ENCODE results near the gene OAS1. TPM values are rescaled to one million over a fixed set of nuclear protein-coding genes. Genes with fewer than 3 reads are reported as not detected.

The OAS1 gene
- total RNA-seq (2014; rRNA removed; shearing (Covaris generic)), result 5.1 TPM in 2 replicates

DNA sequence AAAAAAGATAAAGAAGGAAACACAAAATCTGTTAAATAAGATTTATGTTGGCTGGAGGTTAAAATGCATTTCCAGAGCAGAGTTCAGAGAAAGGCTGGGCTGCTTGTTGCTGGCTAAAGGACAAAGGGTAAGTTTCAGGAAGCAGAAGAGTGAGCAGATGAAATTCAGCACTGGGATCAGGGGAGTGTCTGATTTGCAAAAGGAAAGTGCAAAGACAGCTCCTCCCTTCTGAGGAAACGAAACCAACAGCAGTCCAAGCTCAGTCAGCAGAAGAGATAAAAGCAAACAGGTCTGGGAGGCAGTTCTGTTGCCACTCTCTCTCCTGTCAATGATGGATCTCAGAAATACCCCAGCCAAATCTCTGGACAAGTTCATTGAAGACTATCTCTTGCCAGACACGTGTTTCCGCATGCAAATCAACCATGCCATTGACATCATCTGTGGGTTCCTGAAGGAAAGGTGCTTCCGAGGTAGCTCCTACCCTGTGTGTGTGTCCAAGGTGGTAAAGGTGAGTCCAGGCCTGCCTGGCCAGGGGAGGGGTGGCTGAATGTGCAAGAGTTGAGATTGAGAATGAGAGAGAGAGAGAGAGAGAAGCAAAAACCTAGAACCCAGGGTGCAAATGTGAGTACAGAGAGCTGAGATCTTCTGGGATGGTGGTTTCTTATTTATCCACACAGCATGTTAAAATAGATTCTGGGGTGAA is at the start of gene OAS1:
Gene OAS1 (plus strand): TSS at position 251 of the 703 bp plus-strand sequence. CDS start 78 bp downstream, at position 329.
- DNase-seq (ENCODE audit: low spot score), result peak; percentile 57

DNA sequence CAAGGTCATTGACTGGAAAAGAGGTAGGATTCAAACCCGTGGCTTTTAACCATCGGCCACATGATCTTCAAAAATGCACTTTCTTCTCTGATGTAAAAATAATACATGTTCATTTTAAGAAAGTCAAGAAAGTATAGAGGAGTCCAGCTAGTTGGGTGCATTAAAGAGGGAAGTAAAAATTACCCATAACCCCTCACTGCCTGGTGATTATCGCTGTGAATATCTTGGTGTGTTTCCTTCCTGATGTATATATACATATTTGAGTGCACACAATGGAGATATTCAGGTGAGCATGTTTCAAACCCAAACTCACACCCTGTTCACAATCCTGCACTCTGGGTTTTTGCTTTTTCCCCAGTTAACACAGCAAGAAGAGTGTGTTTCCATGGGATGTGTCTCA is 47.5 kb upstream of the OAS1 start:
- DNase-seq (ENCODE audit: low spot score), result no peak

DNA sequence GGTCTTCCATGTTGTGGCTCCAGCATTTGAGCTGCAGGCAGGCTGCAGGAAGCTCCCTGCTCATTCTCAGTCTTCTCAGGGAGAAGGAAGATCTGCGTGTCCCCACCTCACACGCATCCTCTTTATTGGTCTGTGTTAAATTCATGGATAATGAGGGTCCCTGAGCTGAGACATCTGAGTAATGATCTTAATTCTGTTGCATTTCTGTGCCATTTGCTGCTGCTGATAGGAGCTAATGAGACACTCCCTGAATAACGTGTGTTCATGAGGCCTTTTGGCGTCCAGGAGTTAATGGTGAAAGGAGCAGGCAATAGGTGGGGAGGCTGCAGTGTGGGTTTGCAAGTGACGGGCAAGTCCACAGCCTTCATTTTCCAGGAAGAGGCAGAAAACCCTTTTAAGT is 46.6 kb upstream of the OAS1 start:
- DNase-seq (ENCODE audit: low spot score), result no peak

DNA sequence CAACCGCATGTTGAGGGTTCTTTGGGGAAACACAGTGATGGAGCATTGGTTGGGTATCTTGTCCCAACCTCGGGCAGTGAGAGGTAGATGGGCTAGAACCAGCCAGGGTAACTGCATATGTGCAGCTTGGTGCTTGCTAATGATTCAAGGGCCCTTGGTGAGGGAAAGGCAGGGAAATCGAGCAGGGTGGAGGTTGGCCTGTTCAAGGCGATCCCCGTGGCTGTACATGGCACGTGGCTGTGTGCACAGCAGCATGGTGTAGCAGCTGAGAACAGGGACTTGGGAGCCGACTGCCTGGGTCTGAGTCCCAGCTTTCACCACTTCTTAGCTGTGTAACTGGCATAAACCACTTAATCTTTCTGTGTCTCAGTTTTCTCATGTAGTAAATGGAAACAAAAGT is 45.5 kb upstream of the OAS1 start:
- no peak for DNase-seq (ENCODE audit: low spot score)

DNA sequence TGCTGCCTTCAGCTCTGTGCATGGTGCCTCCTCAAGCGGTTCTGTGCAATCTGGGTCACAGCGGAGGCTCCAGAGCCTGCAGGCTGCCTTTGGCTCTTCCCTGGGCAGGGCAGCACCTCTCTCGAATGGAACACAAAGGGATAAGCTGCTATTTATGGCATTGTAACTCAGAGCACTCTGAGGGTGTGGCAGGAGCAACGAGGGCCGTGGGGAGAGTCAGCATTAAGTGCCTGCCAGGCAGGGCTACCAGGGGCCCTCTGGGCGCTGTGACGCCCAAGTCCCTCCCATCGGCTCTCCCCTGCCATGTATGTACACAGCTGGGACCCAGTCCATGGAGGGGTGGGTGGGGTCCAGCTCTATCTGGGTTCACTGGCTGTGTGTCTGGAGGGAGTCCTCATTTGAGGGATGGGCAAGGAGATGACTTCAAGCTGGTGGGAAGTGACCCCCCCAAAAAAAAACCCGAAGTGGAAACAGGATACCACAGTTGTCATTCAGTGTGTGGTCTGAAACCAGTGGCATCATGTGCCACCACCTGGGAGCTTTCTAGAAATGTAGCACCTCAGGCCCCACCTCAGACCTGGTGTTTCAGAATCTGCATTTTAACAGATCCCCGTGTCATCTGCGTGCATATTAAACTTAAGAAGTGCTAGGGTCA is 44.0 kb upstream of the OAS1 start:
- no peak for DNase-seq (ENCODE audit: low spot score)

DNA sequence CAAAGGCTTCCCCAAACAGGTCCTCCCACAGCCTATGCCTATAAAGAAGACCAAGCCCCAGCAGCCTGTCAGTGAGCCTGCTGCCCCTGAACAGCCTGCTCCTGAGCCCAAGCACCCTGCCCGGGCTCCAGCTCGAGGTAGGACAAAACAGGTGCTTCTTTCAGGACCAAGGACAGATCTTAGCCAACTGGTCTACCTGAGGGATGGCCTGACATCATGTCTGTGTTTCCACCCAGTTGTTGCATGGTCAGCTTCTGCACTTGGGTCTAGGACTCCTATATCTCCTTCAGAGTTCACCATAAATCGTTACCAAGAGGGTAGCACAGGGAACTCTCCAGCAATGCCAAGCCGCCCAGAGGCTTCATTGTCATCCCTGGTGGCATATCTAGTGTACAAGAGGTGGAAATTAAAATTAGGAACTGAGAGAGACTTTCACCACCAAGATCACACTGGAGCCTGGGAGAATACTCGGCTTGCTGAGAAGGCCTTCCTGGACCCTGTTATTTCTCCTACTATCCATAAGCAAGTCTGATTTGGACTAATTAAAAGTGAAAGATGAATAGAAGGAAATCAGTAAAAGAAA is 38.2 kb upstream of the OAS1 start:
- DNase-seq (ENCODE audit: low spot score), result no peak

DNA sequence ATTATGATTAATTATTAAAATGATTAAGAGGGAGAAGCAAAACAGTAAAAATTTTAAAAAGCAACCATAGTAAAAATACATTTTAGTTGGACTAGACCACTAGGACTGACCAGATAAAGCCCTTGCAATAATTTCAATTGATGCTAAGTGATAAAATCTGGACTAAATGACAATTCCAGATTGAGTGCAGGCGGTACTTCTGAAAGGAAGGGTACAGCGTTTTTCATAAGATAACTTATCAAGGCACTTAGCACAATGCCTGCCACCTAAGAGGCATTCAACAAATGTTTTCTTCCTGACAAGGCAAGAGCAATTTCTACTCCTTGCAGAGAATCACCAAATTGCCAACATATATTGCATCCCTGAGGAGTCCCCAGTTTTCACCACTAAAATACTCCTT is 37.7 kb upstream of the OAS1 start:
- no peak for DNase-seq (ENCODE audit: low spot score)

DNA sequence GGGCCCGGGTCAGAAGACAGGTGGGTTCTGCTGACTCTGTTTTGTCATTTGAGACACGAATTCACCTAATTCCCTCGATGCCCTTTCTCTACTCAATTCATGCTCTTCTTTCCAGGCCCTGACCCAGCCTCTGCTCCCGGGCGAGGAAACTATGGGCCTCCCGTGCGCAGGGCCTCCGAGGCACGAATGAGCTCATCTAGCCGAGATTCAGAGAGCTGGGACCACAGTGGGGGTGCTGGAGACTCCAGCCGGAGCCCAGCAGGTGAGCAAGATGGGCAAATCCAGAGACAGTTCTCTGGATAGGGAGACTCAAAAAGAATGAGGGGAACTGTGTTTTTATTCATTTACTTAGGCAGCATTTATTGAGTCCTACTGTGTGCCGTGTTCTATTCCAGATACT is 37.0 kb upstream of the OAS1 start:
- no peak for DNase-seq (ENCODE audit: low spot score)

DNA sequence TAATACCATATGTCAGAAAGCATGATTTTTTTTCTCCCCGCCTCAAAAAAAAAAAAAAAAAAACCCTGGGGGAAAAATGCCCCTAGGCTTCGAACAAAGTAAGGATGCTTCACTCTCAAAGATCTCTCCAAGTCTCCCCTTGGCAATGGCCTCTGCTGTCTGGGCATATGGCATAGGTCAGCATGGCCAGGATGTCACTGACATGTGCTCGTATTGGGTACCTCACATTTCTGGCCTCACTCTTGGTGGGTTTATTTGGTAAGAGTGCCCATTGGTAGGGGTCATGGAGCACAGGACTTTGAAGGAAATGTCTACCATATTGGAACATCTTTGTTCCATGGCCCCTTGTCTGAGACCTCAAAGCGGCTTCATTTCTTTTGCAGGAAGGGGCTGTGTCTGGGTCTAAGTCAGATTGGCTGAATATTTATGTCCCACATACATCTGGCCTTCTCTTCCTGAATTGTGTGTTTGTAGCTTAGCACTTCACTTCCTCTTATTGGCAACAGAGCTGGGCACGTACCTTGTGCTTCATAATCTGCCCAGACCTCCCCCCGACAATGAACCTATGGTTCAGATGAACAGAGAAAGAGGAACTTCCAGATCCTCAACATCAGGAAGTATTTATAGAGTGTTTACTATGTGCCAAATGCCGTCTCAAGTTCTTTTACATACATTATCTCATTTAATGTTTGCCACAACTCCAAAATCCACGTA is 36.3 kb upstream of the OAS1 start:
- no peak for DNase-seq (ENCODE audit: low spot score)

DNA sequence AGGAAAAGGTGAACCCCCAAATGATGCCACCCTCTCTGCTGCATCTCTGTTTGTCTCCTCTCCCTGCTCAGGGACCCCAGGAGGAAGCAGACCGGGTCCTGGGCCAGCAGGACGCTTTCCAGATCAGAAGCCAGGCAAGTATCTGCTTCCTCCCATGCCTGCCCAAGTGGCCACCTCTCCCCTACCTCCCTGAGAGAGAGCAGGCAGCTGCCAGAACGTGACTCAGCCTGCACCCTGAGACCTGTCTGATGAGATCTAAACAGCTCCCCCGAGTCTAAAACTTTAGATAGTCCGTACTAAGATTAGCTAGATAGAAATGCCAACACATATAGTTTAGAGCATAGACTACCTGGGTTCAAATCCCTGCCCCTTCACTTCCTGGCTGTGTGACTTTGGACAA is 31.2 kb upstream of the OAS1 start:
- no peak for DNase-seq (ENCODE audit: low spot score)

DNA sequence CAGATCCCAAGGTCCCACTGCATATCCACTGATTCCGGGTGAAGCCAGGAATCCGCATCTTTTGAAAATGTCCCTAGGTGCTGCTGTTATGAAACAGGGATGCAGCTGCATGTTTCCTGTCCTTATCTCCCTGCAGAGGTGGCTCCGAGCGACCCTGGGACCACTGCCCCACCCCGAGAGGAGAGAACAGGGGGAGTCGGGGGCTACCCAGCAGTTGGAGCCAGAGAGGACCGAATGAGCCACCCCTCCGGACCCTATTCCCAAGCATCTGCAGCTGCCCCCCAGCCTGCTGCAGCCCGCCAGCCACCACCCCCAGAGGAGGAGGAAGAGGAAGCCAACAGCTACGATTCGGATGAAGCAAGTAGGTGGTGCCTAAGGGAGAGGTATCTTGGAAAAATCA is 30.3 kb upstream of the OAS1 start:
- no peak for DNase-seq (ENCODE audit: low spot score)

DNA sequence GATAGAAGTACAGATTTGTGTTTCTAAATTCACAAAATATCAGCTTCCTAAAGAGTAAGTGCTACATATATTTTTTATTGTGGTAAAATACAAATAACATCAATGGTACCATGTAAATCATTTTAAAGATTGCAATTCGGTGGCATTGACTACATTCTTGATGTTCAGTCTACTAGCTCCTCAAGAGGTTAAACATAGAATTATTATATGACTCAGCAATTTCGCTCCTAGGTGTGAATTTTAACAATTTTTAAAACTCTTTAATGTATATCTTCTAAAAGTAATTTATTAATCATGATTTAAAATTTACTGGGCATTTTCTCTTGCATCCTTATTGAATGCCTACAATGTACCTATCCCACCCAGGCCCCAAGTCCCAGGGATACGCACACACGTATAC is 29.8 kb upstream of the OAS1 start:
- DNase-seq (ENCODE audit: low spot score), result no peak

DNA sequence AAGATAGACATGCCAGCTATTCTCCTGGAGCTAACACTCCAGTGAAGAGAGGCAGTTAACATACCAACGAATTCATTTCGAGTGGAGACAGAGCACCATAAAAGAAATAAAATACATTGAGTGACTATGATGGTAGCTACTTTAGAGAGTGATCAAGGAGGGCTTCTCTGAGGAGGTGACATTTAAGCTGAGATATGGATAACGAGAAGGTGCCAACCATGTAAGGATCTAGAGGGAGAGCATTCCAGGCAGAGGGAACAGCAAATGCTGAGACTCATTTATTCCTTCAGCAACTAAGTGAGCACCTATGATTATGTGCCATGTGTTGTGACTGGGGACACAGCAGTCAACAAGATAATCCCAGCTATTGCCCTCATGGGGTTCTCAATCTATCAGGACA is 28.3 kb upstream of the OAS1 start:
- no peak for DNase-seq (ENCODE audit: low spot score)

DNA sequence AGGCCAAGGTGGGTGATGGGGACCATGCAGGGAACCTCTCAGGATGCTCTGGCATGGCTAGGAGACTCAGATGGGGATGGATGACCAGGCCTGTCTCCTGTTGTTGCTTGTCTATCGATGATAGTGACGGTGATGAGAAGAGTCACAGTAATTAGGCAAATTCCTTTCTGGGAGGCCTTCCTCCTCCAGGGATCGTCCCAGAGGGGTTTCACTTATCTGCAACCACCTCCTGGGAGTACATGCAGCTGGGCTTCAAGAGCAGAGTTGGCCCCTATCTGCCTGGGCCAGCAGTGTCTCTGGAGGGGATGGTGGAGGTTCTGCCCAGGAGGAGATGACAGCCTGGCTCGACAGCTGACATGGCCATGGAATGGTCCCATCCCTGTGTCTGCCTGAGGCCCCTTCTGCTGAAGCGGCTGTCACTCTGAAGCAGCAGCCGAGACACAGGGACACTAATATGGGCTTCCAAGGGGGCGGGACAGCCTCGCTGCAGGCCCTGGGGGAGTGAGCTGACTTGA is 27.5 kb upstream of the OAS1 start:
- no peak for DNase-seq (ENCODE audit: low spot score)

DNA sequence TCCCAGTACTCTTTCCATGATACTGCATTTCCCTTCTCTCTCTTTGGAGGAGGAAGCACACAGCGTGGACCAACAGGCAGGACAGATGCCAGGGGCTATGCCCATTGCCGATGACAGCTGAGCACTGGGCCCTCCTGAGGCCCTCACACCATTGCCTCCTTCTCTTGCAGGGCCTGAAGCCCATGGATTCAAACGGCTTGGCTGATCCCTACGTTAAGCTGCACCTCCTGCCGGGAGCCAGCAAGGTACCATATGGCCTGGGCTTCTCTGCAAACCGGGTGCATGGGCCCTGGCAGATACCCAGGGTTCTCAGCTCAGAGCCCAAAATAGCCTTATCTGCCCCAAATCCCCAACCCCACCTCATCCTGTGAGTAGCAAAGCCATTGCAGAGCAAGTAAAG is 25.2 kb upstream of the OAS1 start:
- DNase-seq (ENCODE audit: low spot score), result no peak

DNA sequence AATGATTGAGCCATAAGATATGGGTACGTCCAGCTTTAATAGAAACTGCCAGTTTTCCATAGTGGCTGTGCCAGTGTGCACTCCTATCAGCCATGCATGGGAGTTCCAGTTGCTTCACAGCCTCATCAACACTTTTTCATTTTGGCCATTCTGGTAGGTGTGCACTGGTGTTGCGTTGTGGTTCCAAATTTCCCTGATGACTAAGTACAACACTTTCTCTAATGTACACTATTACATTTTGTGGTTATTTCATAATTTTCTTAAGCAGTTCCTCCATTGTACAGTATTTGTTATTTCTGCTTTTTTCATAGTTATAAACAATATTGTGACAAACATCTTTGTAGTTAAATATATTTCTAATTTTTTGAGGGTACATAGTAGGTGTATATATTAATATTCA is 21.5 kb upstream of the OAS1 start:
- no peak for DNase-seq (ENCODE audit: low spot score)

DNA sequence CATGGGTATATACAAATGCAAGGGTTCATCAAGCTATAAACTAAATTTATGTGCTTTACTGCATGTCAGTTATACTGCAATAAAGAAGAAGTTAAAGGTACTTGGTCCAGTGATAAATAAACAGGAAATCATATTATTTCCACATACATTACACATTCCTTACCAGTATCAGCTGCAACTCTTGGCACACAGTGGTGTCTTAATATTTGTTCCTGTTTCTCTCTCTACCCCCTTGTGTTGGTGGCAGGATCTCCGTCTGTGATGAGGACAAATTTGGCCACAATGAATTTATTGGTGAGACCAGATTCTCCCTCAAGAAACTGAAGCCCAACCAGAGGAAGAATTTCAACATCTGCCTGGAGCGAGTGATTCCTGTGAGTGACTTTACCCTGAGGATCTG is 19.2 kb upstream of the OAS1 start:
- DNase-seq (ENCODE audit: low spot score), result no peak

DNA sequence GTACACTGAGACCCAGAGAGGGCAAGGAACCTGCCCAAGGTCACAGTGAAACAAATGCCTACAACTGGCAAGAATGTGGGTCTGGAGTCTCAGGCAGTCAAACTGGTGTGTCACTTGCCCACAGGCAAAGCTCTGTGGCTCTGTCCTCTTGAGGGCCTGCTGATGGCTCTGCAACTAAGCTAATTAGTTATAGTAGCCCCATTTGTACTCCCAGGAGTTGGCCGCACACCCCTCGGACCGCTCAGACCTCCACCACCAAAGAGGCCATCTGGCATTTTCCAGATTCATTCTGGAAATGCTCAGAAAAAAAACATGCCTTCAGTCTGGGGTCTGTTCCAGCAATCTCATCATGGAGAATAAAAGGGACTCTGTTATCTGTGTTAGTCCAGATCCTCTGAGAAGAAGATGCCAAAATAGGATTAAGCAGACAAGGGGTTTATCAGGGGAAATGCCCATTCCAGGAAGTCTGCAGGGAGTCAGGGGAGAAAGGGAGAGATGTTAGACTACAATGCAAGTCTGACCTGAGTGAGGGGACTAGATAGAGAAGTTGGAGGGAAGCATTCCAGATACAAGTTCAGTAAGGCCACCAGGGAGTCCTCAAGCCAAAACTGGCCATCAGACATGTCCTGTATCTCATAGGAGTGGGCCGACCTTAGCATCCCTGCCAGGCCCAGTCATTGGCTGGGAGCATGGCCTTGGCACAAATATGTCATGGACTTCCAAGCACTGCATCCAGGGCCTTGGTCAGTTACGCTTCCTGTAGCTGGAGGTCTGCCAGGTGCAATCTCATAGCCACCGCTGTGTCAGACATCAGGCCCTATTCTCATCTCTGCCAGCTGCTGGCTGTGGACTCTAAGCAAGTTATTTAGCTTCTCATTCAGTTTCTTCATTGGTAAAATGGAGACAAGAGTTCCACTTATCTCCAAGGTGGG is 15.4 kb upstream of the OAS1 start:
- DNase-seq (ENCODE audit: low spot score), result no peak

DNA sequence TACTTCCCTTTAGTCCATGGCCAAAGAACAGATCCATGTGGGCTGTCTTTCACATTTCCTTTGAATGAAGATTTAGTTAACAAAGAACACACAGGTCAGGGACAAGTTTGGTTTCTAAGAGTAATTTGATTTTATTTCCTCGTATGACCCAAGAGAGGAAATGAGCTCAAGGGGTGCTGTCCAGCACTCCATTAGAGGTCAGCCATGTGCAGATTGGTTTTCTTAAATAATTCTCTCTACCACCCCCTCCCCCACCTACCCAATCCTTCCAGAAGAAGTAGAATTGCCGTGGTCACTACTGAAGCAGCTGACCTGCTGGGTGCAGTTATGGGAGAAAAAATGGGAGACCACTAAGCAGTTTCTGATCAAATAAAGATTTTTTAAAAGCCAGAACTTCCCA is 13.9 kb upstream of the OAS1 start:
- no peak for DNase-seq (ENCODE audit: low spot score)

DNA sequence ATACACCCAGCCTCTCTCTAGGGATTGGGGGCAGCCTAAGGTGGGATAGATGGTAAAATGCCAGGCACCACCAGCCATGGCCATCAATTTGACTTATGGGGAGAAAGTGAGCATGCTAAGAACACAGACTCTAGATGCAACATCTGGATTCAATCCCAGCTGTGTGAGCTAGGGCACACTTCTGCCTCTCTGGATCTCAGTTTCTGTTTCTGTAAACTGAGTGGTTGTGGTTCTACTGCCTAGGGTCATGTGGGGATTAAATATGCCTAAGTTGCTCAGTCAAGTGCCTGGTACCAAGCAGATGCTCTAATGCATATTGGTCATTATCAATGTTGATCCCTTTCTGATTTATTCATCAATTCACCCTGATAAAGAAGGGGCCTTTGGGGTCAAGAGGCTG is 12.6 kb upstream of the OAS1 start:
- no peak for DNase-seq (ENCODE audit: low spot score)

DNA sequence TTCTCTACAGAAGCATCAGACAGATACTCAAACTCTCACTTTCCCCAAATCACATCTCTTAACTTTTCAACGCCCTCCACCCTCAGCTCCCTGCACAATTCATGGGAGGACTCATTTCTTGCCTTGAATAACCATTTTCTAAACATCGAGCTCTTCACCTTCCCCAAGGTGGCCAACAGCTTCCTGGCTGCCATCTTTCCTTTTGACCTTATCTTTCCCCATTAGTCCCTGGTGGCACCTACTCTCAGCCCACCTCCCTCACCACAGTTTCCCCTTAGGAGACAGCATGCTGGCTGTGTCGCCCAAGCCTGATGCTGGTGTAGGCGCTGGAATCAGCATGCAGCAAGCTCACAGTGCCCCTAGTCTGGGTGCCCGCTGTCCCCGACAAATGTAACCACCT is 8.4 kb upstream of the OAS1 start:
- no peak for DNase-seq (ENCODE audit: low spot score)

All from A172 (cell line).